ENCODE results near the gene DRD1.

Gene DRD1

DNA sequence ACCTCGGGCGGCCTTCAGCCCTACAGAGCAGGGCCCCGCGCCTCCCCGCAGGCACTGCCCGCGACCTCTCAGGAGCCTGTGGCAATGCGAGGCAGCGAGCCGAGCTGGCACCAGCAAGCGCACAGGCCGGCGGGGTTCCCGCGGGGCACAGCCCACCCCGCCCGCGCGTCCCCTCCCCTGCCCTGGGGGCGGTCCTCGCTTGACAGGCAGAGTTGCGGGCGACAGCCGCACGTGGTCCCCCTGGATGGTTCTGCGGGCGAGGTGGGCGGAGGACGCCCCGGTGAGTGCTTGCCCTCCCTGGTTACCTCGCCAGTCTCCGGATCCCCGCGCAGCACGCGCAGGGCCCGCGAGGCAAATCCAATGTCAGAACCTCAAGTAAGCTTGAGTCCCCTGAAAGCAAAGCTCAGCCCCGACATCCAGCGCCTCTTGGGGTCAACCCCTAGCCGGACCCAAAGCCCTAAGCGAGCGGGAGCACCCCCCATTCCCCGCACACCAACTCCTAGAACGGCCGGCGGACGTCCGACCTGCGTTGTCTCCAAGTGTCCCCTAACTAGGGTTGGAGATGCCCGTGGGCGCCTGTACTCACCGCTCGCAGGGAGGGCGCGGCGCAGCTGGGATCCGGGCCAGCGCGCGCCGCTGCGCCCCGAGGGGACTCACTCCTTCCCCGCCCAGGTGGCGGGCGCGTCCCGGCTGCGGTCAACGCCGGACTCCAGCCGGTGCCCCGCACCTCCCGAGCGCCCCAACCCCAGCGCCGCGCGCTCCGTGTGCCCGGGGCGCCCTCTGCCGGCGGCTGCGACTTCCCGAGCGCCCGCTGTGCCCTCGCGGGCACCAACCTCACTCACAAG is at the start of gene DRD1:
DRD1 (minus strand) TSS at position 123 of the 845 bp plus-strand sequence. CDS start 1,083 bp downstream, outside the sequence.
- DNase-seq, result no peak

- no peak for DNase-seq
These were observed 49.7 kb upstream of the DRD1 start for GRCh38 chr5:175493726-175494125.

DNA sequence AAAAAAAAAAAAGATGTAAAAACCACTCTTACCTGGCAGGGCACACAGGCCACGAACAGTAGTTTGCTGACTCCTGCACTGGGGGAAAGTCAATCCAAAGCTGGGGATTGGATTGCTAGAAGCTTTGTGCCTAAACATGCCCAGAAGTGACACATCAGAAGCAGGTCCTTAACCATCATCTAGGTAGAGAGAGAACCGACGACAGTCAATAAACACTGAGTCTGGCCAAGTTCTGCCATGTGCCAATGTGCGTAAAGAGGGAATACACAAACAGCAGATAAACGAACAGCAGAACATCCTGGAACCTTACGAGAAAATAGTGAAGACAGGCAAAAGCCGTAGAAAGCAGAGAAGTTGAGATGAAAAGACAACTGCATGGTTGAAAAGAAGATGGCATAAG is 49.3 kb upstream of the DRD1 start:
- no peak for DNase-seq

DNA sequence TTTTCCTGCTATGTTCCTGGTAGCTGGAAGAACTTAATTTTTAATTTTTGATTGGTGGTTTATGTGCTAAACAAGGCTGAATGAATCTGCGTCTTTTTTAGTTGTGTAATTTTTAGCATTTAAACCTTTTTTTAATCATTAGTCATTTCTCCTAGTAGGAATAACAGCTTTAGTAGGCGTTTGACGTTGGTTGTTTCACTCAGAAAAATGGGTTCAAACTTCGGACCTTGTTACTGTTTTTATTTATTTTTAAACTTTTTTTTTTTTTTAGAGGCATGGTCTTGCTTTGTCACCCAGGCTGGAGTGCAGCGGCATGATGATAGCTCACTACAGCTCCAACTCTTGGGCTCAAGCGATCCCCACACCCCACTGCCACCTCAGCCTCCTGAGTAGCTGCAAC is 47.2 kb upstream of the DRD1 start:
- DNase-seq, result no peak

DNA sequence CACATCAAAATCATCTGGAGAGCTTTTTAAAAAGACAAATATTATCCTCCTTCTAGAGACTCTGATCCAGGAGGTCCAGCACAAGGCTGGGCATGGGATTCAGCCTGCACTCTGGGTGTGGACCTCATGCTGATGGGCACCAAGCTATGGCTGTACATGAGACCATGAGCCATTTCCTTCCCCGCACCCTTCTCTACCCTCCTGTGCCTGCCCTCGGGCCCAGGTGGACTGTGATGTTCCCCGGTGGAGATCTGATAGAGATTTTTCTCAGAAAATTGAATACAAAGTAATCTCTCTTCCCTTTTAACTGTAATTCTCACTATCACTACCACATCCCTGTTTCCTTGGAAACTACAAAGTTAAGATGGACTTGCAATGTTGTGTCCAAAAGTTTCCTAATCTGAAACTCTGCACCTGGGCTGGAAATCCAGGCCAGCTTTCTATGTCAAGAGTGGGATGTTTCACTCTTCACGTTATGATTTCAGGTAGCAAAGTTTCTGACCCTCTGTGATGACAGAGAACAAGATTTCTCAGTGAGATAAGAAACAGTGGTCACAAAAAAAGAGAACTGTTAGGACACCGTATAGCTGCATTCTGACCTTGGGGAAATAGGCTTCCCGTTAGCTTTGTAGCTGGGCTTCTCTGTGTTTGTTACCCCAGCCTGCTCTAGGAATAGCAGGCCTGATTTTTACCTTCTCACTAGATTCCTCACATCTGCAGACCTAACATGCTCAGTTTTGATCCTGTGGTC is 45.9 kb upstream of the DRD1 start:
- no peak for DNase-seq

DNA sequence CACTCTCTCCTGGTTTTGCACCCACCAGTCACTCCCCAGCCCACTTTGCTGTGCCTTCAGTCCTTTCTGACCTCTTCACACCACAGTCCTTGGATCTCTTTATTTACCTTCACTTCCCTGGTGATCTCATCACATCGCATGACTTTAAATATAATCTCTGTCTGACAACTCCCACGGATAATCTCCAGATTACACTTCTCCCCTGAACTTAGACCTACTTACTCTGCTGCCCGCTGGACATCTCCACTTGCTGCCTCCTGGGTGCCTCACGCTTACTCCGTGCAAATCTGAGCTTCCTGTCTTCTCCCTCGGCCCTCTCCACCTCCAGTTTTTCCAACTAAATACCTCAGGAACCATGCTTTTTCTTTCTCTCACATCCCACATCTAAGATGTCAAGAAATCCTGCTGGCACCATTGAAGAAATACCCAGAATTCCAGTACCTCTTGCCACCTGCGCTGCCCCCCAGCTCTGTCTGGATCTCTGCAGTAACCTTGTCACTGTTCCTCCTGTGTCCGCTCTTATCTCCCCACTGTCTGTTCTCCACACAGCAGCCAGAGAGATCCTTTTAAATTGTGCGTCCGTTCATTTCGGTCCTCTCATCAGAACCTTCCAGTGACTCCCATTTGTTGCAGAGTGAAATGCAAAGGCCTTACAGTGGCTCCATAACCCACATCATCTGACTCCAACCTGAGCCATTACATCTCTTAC is 43.7 kb upstream of the DRD1 start:
- no peak for DNase-seq

DNA sequence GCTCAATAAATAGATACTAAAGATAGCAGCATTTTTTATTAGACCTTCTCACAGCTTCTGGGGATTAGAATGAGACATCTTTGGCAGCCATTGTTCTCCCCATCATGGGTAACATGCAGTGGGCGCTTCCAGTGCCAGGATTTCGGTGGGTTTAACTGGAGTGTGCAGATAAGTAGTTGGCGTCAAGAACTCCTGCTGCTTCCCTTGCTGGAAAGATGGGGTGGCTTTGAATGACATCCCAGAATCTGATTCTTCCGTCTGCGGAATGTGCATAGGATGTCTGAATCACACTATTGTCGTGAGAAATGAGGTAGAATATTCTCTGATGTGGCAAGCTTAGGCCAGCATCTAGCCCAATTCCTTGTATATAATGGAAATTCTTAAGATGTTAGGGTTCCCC is 41.6 kb upstream of the DRD1 start:
- DNase-seq, result no peak

DNA sequence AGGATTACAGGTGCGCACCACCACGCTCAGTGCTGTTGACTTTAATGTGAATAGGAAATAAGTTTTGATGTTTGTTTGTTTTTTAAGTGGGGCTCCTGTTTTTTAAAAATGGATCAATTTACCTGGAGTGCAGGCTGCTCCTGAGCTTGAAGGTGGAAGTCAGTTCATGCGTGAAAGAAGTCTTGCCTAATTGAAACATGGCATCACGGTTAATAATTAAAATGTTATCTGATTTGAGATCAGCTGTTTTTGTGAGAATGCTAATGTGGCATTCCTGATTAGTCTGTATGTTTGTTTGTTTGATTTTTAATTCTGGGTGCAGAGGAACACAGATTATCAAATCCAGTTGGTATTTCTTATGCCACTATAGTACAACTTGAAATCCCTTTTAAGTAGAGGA is 40.8 kb upstream of the DRD1 start:
- no peak for DNase-seq

GRCh38 chr5:175484322-175484721 is 40.3 kb upstream of the DRD1 start:
- DNase-seq, result no peak

- no peak for DNase-seq
These were observed 39.4 kb upstream of the DRD1 start for GRCh38 chr5:175483337-175483736.

- DNase-seq, result no peak
These were observed 35.3 kb upstream of the DRD1 start for GRCh38 chr5:175479125-175479881.

DNA sequence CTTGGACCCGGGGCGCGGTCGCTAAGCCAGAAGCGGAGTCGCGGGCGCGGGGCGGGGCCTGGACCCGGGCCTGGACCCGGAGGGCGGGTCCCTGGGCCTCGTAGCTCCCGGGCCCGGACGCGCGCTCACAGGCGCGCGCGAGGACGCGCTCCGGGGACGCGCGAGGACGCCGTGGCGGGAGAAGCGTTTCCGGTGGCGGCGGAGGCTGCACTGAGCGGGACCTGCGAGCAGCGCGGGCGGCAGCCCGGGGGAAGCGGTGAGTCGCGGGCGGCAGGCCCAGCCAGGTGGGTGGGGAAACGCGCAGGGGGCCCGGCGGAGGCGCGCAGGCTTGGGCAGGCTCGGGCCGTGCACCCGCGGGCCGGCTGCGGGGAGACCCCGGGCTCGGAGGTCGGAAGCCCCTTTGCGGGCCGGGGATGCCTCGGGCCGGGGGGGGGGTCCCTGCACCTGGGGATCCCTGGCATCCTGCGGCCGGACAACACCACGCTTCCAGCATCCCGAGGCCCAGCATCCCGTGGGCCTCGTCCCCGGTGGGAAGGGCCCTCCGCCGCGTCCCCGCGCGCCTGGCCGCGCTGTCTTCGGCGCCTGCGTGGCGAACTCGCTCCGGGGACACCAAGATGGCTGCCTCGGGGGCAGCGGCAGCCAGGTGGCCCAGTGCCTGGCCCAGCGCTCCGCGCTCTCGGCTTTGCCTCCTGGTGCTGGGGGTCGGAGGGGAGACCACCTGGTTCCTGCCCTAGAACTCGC is 34.6 kb upstream of the DRD1 start, which contains the start of gene SFXN1:
SFXN1 (plus strand) TSS at position 177 of the 741 bp plus-strand sequence. CDS start 13,544 bp downstream, outside the sequence.
- peak; percentile 43 to 58 for DNase-seq

DNA sequence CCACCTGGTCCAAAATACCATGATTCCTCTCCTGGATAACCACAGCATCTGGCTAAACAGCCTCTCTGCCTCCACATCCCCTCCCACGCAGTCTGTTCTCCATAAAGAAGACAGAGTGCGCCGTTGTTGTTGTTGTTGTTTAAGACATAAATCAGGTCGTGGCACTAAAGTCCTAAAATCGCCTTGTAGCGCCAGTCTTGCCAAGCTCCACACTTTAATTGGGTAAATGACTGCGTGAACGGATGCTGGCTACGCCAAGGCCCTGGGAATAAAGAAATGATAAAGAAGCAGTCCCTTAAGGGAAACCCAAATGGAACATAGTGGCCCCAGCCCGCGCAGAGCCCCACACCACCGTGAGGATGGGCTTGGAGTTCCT is 34.0 kb upstream of the DRD1 start:
- no peak for DNase-seq

DNA sequence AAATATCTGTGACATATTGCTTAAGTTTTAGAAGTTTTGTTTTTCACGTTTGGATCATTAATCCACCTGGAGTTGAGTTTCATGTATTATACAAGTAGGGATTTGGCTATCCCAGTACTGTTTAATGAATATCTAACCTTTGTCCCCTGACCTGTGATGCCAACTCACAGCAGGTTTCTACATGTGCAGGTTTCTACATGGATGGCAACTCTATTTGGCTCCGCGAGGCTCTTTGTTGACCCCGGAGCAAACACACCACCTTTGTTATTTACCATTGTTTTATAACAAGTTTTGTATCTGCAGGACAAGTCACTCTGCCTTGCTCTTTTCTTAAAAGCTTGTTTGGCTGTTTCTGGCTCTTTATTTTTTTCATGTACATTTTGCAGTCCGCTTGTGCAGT is 33.5 kb upstream of the DRD1 start:
- DNase-seq, result no peak

DNA sequence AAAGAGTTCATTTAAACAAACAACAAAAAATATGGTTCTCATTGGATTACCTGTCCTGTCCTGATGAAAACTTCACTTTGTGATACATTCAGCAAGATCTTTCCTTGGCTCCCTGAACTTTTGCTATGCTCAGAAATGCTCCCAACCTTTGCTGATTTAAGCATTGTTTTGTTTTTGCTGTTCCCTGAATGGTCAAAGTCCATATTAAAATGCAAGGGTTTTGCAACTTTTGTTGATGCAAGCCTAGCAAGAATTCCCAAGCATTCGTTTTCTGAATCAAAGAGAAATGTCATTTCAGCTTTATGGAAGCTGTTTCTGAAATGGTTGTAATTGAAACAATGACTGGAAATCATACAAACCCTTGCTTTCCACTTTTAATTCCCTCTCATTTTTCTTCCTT is 31.3 kb upstream of the DRD1 start:
- DNase-seq, result no peak

DNA sequence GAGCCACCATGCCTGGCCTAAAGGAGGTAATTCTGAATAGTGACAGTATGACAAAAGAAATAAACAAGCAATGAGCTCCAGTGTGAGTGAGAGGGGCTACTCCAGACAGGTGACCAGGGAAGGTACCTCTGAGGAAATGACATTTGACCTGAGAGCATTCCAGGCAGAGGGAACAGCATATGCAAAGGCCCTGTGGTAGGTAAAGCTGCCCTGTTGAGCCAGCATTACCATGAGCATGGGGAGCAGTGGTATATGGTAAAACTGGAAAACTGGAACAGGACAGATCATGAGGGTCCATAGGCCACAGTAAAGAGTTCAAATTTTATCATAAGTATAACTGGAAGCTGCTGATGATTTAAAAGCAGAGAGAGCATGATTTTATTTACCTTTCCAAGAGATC is 28.4 kb upstream of the DRD1 start:
- DNase-seq, result no peak

- DNase-seq, result no peak
These were observed 27.6 kb upstream of the DRD1 start for GRCh38 chr5:175471628-175472027.

GRCh38 chr5:175471196-175471595 is 27.2 kb upstream of the DRD1 start:
- no peak for DNase-seq

DNA sequence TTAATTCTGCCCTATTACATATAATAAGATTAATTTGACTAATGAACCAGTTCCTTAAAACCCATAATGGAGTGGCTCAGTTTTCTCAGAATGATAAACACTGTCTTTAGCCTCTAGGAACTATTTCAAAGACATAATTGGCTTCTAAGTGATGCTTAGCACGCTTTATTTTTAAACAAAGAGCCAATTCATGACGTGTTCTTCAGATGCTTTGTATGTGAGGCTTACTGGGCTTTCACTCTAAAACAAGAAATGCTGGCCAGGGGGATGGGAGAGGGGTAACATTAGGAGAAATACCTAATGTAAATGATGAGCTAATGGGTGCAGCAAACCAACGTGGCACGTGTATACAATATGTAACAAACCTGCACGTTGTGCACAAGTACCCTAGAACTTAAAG is 26.8 kb upstream of the DRD1 start:
- no peak for DNase-seq

- no peak for DNase-seq
These were observed 25.9 kb upstream of the DRD1 start for GRCh38 chr5:175469916-175470315.

DNA sequence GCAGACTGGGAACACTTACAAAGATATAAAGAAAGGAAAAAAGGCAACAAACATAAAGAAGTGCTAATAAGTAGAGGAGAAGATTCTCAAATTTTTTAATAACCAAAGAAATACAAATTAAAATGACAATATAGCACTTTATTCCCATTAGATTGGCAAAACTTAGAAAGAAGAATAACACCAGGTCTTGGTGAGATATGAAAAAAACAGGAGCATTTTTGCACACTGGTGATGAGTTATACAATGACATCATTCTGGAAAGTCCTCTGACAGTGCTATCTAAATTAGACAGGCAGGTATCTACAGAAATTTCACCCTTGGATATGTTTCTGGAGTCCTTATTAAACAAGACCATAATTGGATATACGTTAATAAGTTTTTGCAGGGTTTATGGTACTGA is 24.9 kb upstream of the DRD1 start:
- DNase-seq, result no peak
